DMS79 treated with DMSO at 0.1 percent for 48 hours (cell line): ENCODE measurements around the gene MARK3.

Experiments used
- DNase-seq: peaks from one replicate; lab custom pipeline; 2025; lab: John Stamatoyannopoulos, UW

Gene MARK3

GRCh38 chr14:103538291-103539055, 153.3 kb downstream of the MARK3 start:
- DNase-seq, result no peak

DNA sequence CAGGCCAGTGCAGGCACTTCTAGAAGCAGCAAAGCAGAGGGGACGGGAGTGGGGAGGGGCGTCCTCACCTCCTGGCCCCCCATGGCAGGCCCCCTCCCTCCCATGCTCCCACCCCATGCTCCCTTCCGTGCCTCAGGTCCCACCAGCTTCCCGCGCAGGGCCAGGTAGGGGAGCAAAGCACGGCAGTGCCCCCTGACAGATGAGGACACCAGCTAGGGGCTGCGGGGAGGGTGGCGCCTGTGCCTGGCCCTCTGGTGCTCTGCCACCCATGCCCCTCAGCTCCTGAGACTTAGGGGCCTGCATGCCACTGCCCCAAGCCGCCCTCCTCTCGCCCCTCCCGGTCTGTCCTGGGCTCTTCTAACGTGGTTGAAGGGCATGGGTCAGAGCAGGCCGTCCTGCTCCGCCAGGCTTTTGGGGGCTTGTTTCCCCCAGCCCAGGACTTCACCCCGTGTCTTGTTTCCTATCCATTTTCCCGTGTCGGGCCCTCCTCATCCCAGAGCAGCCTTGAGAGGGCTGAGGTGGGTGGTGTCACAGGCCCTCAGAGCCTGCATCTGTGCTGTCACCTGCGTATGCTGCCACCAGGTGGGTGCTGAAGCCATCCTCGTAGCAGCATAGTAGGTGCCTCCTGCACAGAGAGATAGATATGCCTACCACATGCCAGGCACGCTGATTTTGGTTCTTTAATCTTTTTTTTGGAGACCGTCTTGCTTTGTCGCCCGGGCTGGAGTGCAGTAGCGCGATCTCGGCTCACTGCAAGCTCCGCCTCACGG, 154.0 kb downstream of the MARK3 start:
- DNase-seq, result no peak

DNA sequence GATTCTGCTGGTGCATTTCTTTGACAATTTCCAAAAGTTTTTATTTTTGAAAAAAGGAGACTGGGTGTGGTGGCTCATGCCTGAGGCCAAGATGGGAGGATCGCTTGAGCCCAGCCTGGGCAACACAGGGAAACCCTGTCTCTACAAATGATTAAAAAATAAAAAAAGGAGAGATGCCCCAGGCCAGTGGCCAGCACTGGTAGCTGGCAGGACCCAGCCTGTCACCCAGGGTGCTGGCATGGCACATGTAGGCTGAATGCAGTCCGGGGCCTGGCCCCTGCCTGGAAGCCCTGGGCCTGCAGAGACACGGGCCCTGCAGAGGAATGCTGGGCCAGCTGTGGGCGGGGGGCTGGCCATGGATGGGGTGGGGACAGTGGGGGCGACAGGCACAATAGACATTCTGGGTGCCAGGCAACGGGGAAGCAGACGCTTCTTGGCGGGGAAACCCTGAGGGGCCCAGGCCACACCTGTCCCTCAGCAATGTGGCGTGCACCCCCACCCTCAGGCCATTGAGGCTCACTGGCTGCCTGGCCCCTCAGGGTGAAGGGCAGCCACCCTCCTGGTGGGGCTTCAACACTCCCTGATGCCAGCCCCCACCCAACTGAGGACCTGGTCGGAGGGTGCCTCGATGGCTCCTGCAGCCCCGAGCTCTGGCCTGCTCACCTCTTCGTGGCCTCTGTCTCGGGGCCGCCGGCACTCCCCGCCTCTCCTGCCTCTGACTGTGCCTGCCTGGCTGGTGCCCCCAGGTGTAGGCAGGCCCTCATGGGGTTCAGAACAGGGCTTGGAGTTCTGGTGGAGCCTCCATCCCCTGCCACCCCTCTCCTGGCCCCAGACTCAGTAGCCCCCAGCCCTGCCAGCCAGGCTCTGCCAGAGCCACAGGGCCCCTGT, 155.8 kb downstream of the MARK3 start:
- no peak for DNase-seq

GRCh38 chr14:103541709-103542604, 156.7 kb downstream of the MARK3 start:
- peak; percentile 85 for DNase-seq

GRCh38 chr14:103542605-103543088, 157.4 kb downstream of the MARK3 start:
- DNase-seq, result peak; percentile 90

GRCh38 chr14:103543140-103543539, 157.9 kb downstream of the MARK3 start:
- peak; percentile 63 for DNase-seq

DNA sequence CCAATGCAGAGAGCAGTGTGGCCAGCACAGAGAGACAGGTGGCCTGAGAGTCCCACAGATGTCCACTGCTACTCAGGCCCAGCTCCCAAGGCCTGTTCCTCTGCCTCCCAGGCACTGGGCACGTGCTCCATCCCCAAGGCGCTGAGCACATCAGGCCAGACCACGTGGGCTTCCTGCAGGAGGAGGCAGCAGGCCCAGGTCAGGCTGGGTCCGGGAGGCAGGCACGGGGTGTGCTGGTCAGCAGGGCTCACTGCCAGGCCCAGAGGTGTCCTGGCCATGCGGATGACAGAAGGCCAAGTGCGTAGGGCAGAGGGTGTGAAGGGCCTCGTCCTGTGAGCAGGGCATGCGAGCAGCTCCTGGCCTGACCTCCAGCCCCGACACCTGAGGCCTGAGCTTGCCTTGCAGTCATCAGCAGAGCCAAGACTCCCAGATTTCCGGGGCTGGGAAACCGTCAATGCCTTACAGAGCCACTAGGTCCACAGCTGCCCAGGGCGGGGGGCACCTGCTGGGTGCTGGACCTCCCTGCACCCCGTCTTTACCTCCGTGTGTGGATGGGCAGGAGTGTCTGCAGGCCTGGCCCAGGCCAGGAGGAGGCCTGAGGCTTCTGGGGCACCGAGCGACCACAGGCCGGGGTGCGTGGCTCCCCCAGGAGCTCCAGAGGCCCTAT, 158.6 kb downstream of the MARK3 start:
- DNase-seq, result no peak

GRCh38 chr14:103544388-103545218, 159.4 kb downstream of the MARK3 start:
- DNase-seq, result no peak

- no peak for DNase-seq
These were observed 160.2 kb downstream of the MARK3 start for GRCh38 chr14:103545219-103545914.

- no peak for DNase-seq
These were observed 160.9 kb downstream of the MARK3 start for GRCh38 chr14:103545915-103546651.

DNA sequence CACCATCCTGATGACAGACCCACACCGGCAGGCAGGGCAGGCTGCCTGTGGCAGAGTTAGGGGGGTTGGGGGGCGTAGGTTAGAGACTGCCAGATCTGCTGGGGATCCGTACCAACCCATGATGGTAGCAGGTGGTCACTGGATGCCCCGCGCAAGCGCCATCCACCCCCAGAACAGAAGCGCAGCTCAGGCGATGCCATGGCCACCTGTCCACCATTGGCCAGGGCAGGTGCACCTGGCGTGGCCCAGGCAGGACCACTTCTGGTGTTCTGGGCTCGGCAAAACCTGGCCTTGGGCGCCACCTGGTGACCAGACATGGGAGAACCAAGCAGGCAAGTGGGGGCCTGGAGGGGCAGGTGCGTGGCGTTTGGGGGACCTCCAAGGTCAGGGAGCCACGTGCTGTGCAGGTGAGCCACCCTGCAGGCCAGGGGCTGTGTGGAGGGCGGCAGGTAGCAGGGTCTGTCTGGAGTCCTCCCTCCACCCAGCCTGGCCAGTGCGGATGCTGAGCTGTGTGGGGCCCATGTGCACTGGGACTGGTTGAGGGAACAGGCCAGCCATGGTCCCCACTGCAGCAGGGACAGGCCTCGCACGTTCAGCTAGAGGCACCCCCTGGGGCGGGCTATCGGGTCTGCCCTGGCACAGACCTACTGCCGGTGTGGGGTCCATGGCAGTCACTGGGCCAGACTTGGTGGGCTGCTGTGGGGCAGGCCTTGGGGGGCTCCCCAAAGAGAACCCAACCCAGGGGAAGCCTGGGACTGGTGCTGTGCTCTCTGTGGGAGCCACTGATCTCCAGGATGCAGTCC, 161.6 kb downstream of the MARK3 start:
- DNase-seq, result peak; percentile 58

- DNase-seq, result no peak
These were observed 162.3 kb downstream of the MARK3 start for GRCh38 chr14:103547455-103547940.

DNA sequence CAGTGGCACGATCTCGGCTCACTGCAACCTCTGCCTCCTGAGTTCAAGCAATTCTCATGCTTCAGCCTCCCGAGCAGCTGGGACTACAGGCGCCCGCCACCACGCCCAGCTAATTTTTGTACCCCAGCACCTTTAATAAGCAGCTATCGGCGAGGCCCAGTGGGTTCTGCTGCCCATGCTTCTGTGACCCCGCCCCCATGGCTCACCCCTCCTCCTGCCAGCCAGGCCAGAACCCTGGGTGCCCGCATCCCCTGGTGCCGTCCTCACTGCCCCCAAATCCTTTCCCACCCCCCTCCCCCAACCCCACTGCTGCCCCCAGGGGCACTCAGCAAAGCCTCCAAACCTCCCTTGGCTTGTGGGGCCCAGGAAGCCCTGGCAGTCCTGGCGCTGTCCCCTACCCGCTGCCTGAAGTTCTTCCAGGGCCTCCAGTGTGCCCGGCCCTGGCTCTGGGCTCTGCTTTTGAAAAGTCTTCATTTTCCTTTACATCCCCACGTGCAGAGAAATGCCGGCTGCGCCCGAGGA, 162.8 kb downstream of the MARK3 start:
- DNase-seq, result no peak

- no peak for DNase-seq
These were observed 163.5 kb downstream of the MARK3 start for GRCh38 chr14:103548463-103549351.

- DNase-seq, result no peak
These were observed 164.4 kb downstream of the MARK3 start for GRCh38 chr14:103549361-103550311.
